Measurements from ENCODE around the gene POU3F3.

GRCh38 chr2:104859766-104860450, 6.0 kb downstream of the POU3F3 start:
- TF ChIP-seq L3MBTL2 (conservative IDR thresholded peaks at IDR 0.05) (no peak), SP1 (IDR thresholded peaks at IDR 0.05) (no peak)

All from HEK293T (cell line).